ENCODE results near the gene CREB1. TPM values are rescaled to one million over a fixed set of nuclear protein-coding genes. Genes with fewer than 3 reads are reported as not detected.

The CREB1 gene
- polyA plus RNA-seq, 1 experiment: 38.3 TPM

GRCh38 chr2:207531032-207531952, 1.5 kb downstream of the CREB1 start:
- Histone ChIP-seq H3K27ac (ENCODE audit: low read depth, low read length) (peak overlapping the region; percentile 91), H3K9me3 (ENCODE audit: control insufficient read depth, insufficient read depth, low read length) (no peaks in the 10 kb centered on the region; the same call in 1 of the 2 replicates), H3K27me3 (ENCODE audit: control insufficient read depth, insufficient read depth, low read length) (no peaks in the 10 kb centered on the region), H3K4me3 (ENCODE audit: low read depth, low read length) (peak overlapping the region; percentile 98)
- TF ChIP-seq, protein P1, sequence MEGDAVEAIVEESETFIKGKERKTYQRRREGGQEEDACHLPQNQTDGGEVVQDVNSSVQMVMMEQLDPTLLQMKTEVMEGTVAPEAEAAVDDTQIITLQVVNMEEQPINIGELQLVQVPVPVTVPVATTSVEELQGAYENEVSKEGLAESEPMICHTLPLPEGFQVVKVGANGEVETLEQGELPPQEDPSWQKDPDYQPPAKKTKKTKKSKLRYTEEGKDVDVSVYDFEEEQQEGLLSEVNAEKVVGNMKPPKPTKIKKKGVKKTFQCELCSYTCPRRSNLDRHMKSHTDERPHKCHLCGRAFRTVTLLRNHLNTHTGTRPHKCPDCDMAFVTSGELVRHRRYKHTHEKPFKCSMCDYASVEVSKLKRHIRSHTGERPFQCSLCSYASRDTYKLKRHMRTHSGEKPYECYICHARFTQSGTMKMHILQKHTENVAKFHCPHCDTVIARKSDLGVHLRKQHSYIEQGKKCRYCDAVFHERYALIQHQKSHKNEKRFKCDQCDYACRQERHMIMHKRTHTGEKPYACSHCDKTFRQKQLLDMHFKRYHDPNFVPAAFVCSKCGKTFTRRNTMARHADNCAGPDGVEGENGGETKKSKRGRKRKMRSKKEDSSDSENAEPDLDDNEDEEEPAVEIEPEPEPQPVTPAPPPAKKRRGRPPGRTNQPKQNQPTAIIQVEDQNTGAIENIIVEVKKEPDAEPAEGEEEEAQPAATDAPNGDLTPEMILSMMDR (IDR thresholded peaks at IDR 0.05; ENCODE audit: low read depth, low read length): no peak
- no peak for DNase-seq (ENCODE audit: low read depth, low spot score)
- ChIA-PET CTCF (interaction anchor here (0.6 to 1.4 kb wide), 8 partner anchors 10 to 731 kb away, joined by 3 to 7 read pairs (median 3); partner anchors contain the start of gene METTL21A), POLR2A (interaction anchor here (0.6 to 2.1 kb wide), 11 partner anchors 21 to 1934 kb away, joined by 3 to 29 read pairs (median 5); partner anchors contain the start of gene METTL21A)

DNA sequence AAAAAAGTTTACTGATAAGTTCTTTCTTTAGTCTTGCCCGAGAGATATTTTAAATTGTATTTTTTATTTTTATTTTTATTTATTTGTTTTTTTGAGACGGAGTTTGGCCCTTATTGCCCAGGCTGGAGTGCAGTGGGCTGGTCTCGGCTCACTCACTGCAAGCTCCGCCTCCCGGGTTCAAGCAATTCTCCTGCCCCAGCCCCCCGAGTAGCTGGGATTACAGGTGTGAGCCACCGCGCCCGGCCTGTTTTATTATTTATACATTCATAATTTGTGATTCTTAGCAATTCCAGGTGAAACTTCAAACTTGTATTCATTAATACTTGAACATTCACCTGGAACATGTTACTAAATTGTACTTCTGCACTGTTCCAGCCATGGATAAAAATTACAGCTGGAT, 2.9 kb downstream of the CREB1 start:
- DNase-seq (ENCODE audit: low read depth, low spot score): no peak
- ChIA-PET CTCF (interaction anchor here (1.2 to 1.5 kb wide), 3 partner anchors 11 to 508 kb away, joined by 3 to 7 read pairs (median 5); no protein-coding TSS in a partner anchor), POLR2A (interaction anchor here (0.6 to 0.9 kb wide), 3 partner anchors 85 to 512 kb away, joined by 3 to 4 read pairs (median 3); partner anchors contain the start of gene KLF7)
- no peak overlapping the region for H3K27ac ChIP-seq (ENCODE audit: low read depth, low read length)
- H3K9me3 ChIP-seq (ENCODE audit: control insufficient read depth, insufficient read depth, low read length): no peaks in the 10 kb centered on the region; the same call in 1 of the 2 replicates
- H3K4me3 ChIP-seq (ENCODE audit: low read depth, low read length): no peak overlapping the region
- TF ChIP-seq, protein P1 (IDR thresholded peaks at IDR 0.05; ENCODE audit: low read depth, low read length): no peak
- H3K27me3 ChIP-seq (ENCODE audit: control insufficient read depth, insufficient read depth, low read length): no peaks in the 10 kb centered on the region

DNA sequence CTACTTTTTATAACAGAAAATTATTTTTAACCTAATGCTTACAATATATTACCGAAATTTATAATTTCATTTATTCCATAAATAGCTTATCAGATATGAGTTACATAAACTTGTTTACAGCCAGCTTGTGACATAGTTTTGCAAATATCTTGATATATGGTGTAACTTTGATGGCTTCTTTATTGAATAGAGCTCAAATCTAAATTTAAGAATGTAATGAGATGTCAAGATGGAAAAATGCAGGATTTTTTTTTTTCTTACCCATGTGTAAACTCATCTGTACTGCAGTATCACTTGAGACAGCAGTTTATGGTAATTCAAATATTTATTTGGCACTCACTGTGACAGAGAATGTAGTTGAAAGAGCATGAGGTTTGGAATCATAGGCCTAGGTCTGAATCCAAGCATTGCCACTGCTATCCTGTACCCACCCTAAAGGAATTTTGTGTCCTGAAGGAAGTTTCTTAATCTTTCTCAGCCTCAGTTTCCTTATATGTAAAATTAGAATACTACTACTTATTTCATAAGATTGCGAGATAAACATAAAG, 3.8 kb downstream of the CREB1 start:
- ChIA-PET POLR2A (interaction anchor here (0.7 to 0.9 kb wide), 3 partner anchors 13 to 368 kb away, joined by 3 to 4 read pairs (median 3); partner anchors contain the start of gene KLF7), CTCF (interaction anchor here (1.0 to 1.5 kb wide), 4 partner anchors 10 to 507 kb away, joined by 3 to 7 read pairs (median 4); no protein-coding TSS in a partner anchor)
- no peak for DNase-seq (ENCODE audit: low read depth, low spot score)
- H3K27me3 ChIP-seq (ENCODE audit: control insufficient read depth, insufficient read depth, low read length): no peaks in the 10 kb centered on the region
- H3K4me3 ChIP-seq (ENCODE audit: low read depth, low read length): no peak overlapping the region
- TF ChIP-seq, protein P1 (IDR thresholded peaks at IDR 0.05; ENCODE audit: low read depth, low read length): no peak
- H3K27ac ChIP-seq (ENCODE audit: low read depth, low read length): no peak overlapping the region
- no peaks in the 10 kb centered on the region; the same call in 1 of the 2 replicates for H3K9me3 ChIP-seq (ENCODE audit: control insufficient read depth, insufficient read depth, low read length)

DNA sequence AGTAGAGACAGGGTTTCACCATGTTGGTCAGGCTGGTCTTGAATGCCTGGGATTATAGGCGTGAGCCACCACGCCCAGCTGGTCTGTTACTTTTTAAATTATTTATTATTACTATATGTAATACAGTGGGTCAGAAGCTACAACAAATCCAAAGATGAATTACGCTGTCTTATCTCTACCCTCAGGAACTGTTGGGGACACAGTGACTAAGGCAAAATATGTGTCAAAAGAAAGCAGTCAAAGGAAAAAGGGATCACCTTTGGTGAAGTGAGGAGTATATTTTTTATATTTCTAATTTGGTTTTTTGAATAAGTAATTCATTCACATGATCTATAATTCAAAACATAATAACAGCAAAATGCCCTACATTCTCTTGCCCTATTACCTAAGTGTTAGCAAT, 4.7 kb downstream of the CREB1 start:
- Histone ChIP-seq H3K9me3 (ENCODE audit: control insufficient read depth, insufficient read depth, low read length) (no peaks in the 10 kb centered on the region), H3K27ac (ENCODE audit: low read depth, low read length) (no peak overlapping the region), H3K27me3 (ENCODE audit: control insufficient read depth, insufficient read depth, low read length) (no peaks in the 10 kb centered on the region), H3K4me3 (ENCODE audit: low read depth, low read length) (no peak overlapping the region)
- POLR2A ChIA-PET: no interaction called here
- TF ChIP-seq, protein P1 (IDR thresholded peaks at IDR 0.05; ENCODE audit: low read depth, low read length): no peak
- CTCF ChIA-PET: interaction anchor here (1.0 to 1.3 kb wide), 4 partner anchors 23 to 734 kb away, joined by 3 to 4 read pairs (median 3); no protein-coding TSS in a partner anchor
- DNase-seq (ENCODE audit: low read depth, low spot score): no peak
